ENCODE results near the gene ARID1A.
A peak's percentile ranks its signal among the peaks of the same experiment; 100 is the strongest.

Gene ARID1A

GRCh38 chr1:26786437-26787380 is 90.9 kb downstream of the ARID1A start:
- Histone ChIP-seq H3K23ac (ENCODE audit: low read length) (no peak overlapping the region), H3K27me3 (ENCODE audit: insufficient read depth, low read length) (no peaks in the 10 kb centered on the region), H3K79me2 (ENCODE audit: control insufficient read depth, insufficient read depth, low read length, poor library complexity) (peaks cover 9% of the 10 kb centered on the region), H3K36me3 (ENCODE audit: control insufficient read depth in 1 of 2, insufficient read depth in 2 of 2, low read length in 2 of 2) (peaks cover 0 to 8% of the 10 kb centered on the region in 2 experiments), H2AFZ (ENCODE audit: insufficient read depth, low read length, poor library complexity) (peak overlapping the region; percentile 9), H3K4ac (ENCODE audit: low read depth, low read length) (no peak overlapping the region), H2BK12ac (ENCODE audit: low read length) (no peak overlapping the region), H3K27ac (ENCODE audit: low read depth, low read length) (peak overlapping the region; percentile 99), H3K9ac (ENCODE audit: low read length) (peak overlapping the region; percentile 73), H3K4me3 (ENCODE audit: low read depth, low read length) (no peak overlapping the region), H3K79me1 (ENCODE audit: low read length) (peaks cover 23% of the 10 kb centered on the region), H2BK5ac (ENCODE audit: low read depth, low read length, poor library complexity) (peak overlapping the region; percentile 94), H2AK5ac (ENCODE audit: low read length) (peak overlapping the region; percentile 21), H4K91ac (ENCODE audit: low read depth, low read length) (peak overlapping the region; percentile 95), H2BK120ac (ENCODE audit: insufficient read depth, low read length, poor library complexity) (peak overlapping the region; percentile 73), H3K14ac (ENCODE audit: low read length) (peak overlapping the region; percentile 47), H3K18ac (ENCODE audit: low read length) (peak overlapping the region; percentile 67), H4K8ac (ENCODE audit: low read depth, low read length) (peak overlapping the region; percentile 95), H3K9me3 (ENCODE audit: insufficient read depth, low read depth, low read length) (no peaks in the 10 kb centered on the region), H3K4me1 (ENCODE audit: control insufficient read depth in 1 of 2, insufficient read depth in 2 of 2, low read length in 2 of 2) (peaks cover 26 to 34% of the 10 kb centered on the region in 2 experiments), H3K4me2 (ENCODE audit: low read length) (peak overlapping the region; percentile 93), H4K12ac (ENCODE audit: low read depth, low read length) (peak overlapping the region; percentile 97)
- no CpG with 5 or more reads among the region's 12 CpGs for WGBS (ENCODE audit: extremely low coverage, insufficient coverage, insufficient read length)
- DNase-seq: peak; percentile 79 to 87

- Histone ChIP-seq H3K4me2 (ENCODE audit: low read length) (peak overlapping the region; percentile 93), H2BK120ac (ENCODE audit: insufficient read depth, low read length, poor library complexity) (peak overlapping the region; percentile 73), H4K12ac (ENCODE audit: low read depth, low read length) (peak overlapping the region; percentile 97), H3K9me3 (ENCODE audit: insufficient read depth, low read depth, low read length) (no peaks in the 10 kb centered on the region), H2BK5ac (ENCODE audit: low read depth, low read length, poor library complexity) (peak overlapping the region; percentile 94), H3K4me1 (ENCODE audit: control insufficient read depth in 1 of 2, insufficient read depth in 2 of 2, low read length in 2 of 2) (peaks cover 26 to 34% of the 10 kb centered on the region in 2 experiments), H2AK5ac (ENCODE audit: low read length) (peak overlapping the region; percentile 21), H3K79me2 (ENCODE audit: control insufficient read depth, insufficient read depth, low read length, poor library complexity) (peaks cover 9% of the 10 kb centered on the region), H3K36me3 (ENCODE audit: control insufficient read depth in 1 of 2, insufficient read depth in 2 of 2, low read length in 2 of 2) (peaks cover 0 to 8% of the 10 kb centered on the region in 2 experiments), H3K23ac (ENCODE audit: low read length) (no peak overlapping the region), H3K79me1 (ENCODE audit: low read length) (peaks cover 23% of the 10 kb centered on the region), H3K27me3 (ENCODE audit: insufficient read depth, low read length) (no peaks in the 10 kb centered on the region), H3K4me3 (ENCODE audit: low read depth, low read length) (peak overlapping the region; percentile 70), H3K9ac (ENCODE audit: low read length) (peak overlapping the region; percentile 73), H3K18ac (ENCODE audit: low read length) (peak overlapping the region; percentile 67), H3K27ac (ENCODE audit: low read depth, low read length) (peak overlapping the region; percentile 99), H3K14ac (ENCODE audit: low read length) (peak overlapping the region; percentile 47), H4K8ac (ENCODE audit: low read depth, low read length) (peak overlapping the region; percentile 95), H2AFZ (ENCODE audit: insufficient read depth, low read length, poor library complexity) (peak overlapping the region; percentile 9), H4K91ac (ENCODE audit: low read depth, low read length) (peak overlapping the region; percentile 95), H3K4ac (ENCODE audit: low read depth, low read length) (peak overlapping the region; percentile 37), H2BK12ac (ENCODE audit: low read length) (no peak overlapping the region)
- no CpG with 5 or more reads among the region's 11 CpGs for WGBS (ENCODE audit: extremely low coverage, insufficient coverage, insufficient read length)
- DNase-seq: peak; percentile 71 to 80
These were observed 91.5 kb downstream of the ARID1A start for GRCh38 chr1:26787381-26787705.

- Histone ChIP-seq H2BK120ac (ENCODE audit: insufficient read depth, low read length, poor library complexity) (peak within 1 kb of the TSS; percentile 91), H2AFZ (ENCODE audit: insufficient read depth, low read length, poor library complexity) (peak within 1 kb of the TSS; percentile 70), H3K36me3 (ENCODE audit: control insufficient read depth in 1 of 2, insufficient read depth in 2 of 2, low read length in 2 of 2) (peaks cover 0 to 3% of the 10 kb centered on the region in 2 experiments), H3K4me2 (ENCODE audit: low read length) (peak within 1 kb of the TSS; percentile 93), H3K79me2 (ENCODE audit: control insufficient read depth, insufficient read depth, low read length, poor library complexity) (peaks cover 9% of the 10 kb centered on the region), H3K9me3 (ENCODE audit: insufficient read depth, low read depth, low read length) (no peaks in the 10 kb centered on the region), H3K9ac (ENCODE audit: low read length) (peak within 1 kb of the TSS; percentile 90), H3K18ac (ENCODE audit: low read length) (peak within 1 kb of the TSS; percentile 91), H2BK12ac (ENCODE audit: low read length) (peak within 1 kb of the TSS; percentile 68), H4K91ac (ENCODE audit: low read depth, low read length) (peak within 1 kb of the TSS; percentile 95), H3K14ac (ENCODE audit: low read length) (peak within 1 kb of the TSS; percentile 94), H3K4me3 (ENCODE audit: low read depth, low read length) (peak within 1 kb of the TSS; percentile 74), H3K23ac (ENCODE audit: low read length) (no peak within 1 kb of the TSS), H3K79me1 (ENCODE audit: low read length) (peaks cover 23% of the 10 kb centered on the region), H4K12ac (ENCODE audit: low read depth, low read length) (peak within 1 kb of the TSS; percentile 97), H3K27me3 (ENCODE audit: insufficient read depth, low read length) (no peaks in the 10 kb centered on the region), H3K4ac (ENCODE audit: low read depth, low read length) (peak within 1 kb of the TSS; percentile 71), H2BK5ac (ENCODE audit: low read depth, low read length, poor library complexity) (peak within 1 kb of the TSS; percentile 94), H4K8ac (ENCODE audit: low read depth, low read length) (peak within 1 kb of the TSS; percentile 95), H3K4me1 (ENCODE audit: control insufficient read depth in 1 of 2, insufficient read depth in 2 of 2, low read length in 2 of 2) (peaks cover 26 to 34% of the 10 kb centered on the region in 2 experiments), H3K27ac (ENCODE audit: low read depth, low read length) (peak within 1 kb of the TSS; percentile 99), H2AK5ac (ENCODE audit: low read length) (peak within 1 kb of the TSS; percentile 96)
- DNase-seq: peak; percentile 74 to 90
- WGBS (ENCODE audit: extremely low coverage, insufficient coverage, insufficient read length): no CpG with 5 or more reads among the region's 63 CpGs
These were observed 92.1 kb downstream of the ARID1A start, which contains the start of gene PIGV for GRCh38 chr1:26787706-26788514. Gene PIGV (plus strand): TSS chr1:26787950. CDS start chr1:26790816, 2,866 bp downstream.

- H3K18ac ChIP-seq (ENCODE audit: low read length): peak overlapping the region; percentile 91
- peak overlapping the region; percentile 94 for H3K14ac ChIP-seq (ENCODE audit: low read length)
- peaks cover 26 to 34% of the 10 kb centered on the region in 2 experiments for H3K4me1 ChIP-seq (ENCODE audit: control insufficient read depth in 1 of 2, insufficient read depth in 2 of 2, low read length in 2 of 2)
- peak overlapping the region; percentile 71 for H3K4ac ChIP-seq (ENCODE audit: low read depth, low read length)
- peak overlapping the region; percentile 95 for H4K8ac ChIP-seq (ENCODE audit: low read depth, low read length)
- peak overlapping the region; percentile 90 for H3K9ac ChIP-seq (ENCODE audit: low read length)
- peak overlapping the region; percentile 97 for H4K12ac ChIP-seq (ENCODE audit: low read depth, low read length)
- H2BK12ac ChIP-seq (ENCODE audit: low read length): peak overlapping the region; percentile 68
- peaks cover 9% of the 10 kb centered on the region for H3K79me2 ChIP-seq (ENCODE audit: control insufficient read depth, insufficient read depth, low read length, poor library complexity)
- peak; percentile 42 to 54 for DNase-seq
- H2AFZ ChIP-seq (ENCODE audit: insufficient read depth, low read length, poor library complexity): peak overlapping the region; percentile 67
- peak overlapping the region; percentile 99 for H3K27ac ChIP-seq (ENCODE audit: low read depth, low read length)
- H4K91ac ChIP-seq (ENCODE audit: low read depth, low read length): peak overlapping the region; percentile 95
- peak overlapping the region; percentile 93 for H3K4me2 ChIP-seq (ENCODE audit: low read length)
- peak overlapping the region; percentile 73 for H2BK120ac ChIP-seq (ENCODE audit: insufficient read depth, low read length, poor library complexity)
- peak overlapping the region; percentile 94 for H2BK5ac ChIP-seq (ENCODE audit: low read depth, low read length, poor library complexity)
- peak overlapping the region; percentile 74 for H3K4me3 ChIP-seq (ENCODE audit: low read depth, low read length)
- peak overlapping the region; percentile 96 for H2AK5ac ChIP-seq (ENCODE audit: low read length)
- H3K23ac ChIP-seq (ENCODE audit: low read length): no peak overlapping the region
- no CpG with 5 or more reads among the region's 10 CpGs for WGBS (ENCODE audit: extremely low coverage, insufficient coverage, insufficient read length)
- peaks cover 0 to 2% of the 10 kb centered on the region in 2 experiments for H3K36me3 ChIP-seq (ENCODE audit: control insufficient read depth in 1 of 2, insufficient read depth in 2 of 2, low read length in 2 of 2)
- H3K79me1 ChIP-seq (ENCODE audit: low read length): peaks cover 23% of the 10 kb centered on the region
- H3K27me3 ChIP-seq (ENCODE audit: insufficient read depth, low read length): no peaks in the 10 kb centered on the region
- no peaks in the 10 kb centered on the region for H3K9me3 ChIP-seq (ENCODE audit: insufficient read depth, low read depth, low read length)
These were observed 92.6 kb downstream of the ARID1A start for GRCh38 chr1:26788515-26788785.

All from trophoblast cell (in vitro differentiated cells and primary cell).